ENCODE results near the gene PIGQ. TPM values are rescaled to one million over a fixed set of nuclear protein-coding genes. Genes with fewer than 3 reads are reported as not detected.

Gene PIGQ
- total and polyA plus RNA-seq, 2 of the 4 experiments (the other 2 are of a cell fraction): 5.9 to 36.8 TPM

- H2BK120ac ChIP-seq (ENCODE audit: low read depth, low read length): no peak overlapping the region
- no peak overlapping the region for H4K91ac ChIP-seq (ENCODE audit: insufficient read depth, low read depth, low read length)
- H3K4me2 ChIP-seq (ENCODE audit: low read depth, low read length): no peak overlapping the region
- H3K79me1 ChIP-seq (ENCODE audit: low read depth in 1 of 2, low read length in 2 of 2): no peaks in the 10 kb centered on the region
- H4K5ac ChIP-seq (ENCODE audit: low read depth, low read length): no peak overlapping the region
- peaks cover 48% of the 10 kb centered on the region for H3K27me3 ChIP-seq (ENCODE audit: control insufficient read depth, insufficient read depth, low read length)
- H3K23ac ChIP-seq (ENCODE audit: low read depth, low read length): no peak overlapping the region
- H3K56ac ChIP-seq (ENCODE audit: extremely low read depth, insufficient read depth, low read length): no peak overlapping the region
- no peak overlapping the region for H2BK20ac ChIP-seq (ENCODE audit: low read depth, low read length)
- no peak overlapping the region for H3K18ac ChIP-seq (ENCODE audit: low read depth, low read length)
- H2BK5ac ChIP-seq (ENCODE audit: low read depth, low read length, poor library complexity, severe bottlenecking): no peak overlapping the region
- WGBS, 2 experiments (ENCODE audit: extremely low coverage in 2 of 2, insufficient read length in 1 of 2): 29% methylated on average over 2 of the region's 15 CpGs; no CpG with 5 or more reads in 1 of the 2 experiments
- H2AK9ac ChIP-seq (replicated peaks; ENCODE audit: low read depth, low read length, poor library complexity): no peak overlapping the region
- ATAC-seq (ENCODE audit: low read depth): no peak
- H3K4me3 ChIP-seq (ENCODE audit: insufficient read depth, low read depth, low read length): no peak overlapping the region
- no peak overlapping the region for H3K4ac ChIP-seq (ENCODE audit: low read depth, low read length)
- no peak overlapping the region for H3K9ac ChIP-seq (ENCODE audit: low read depth, low read length)
- H4K20me1 ChIP-seq (ENCODE audit: insufficient read depth, low read length): peaks cover 5% of the 10 kb centered on the region; the same call in 1 of the 2 replicates
- no TSS peak for BruUV-seq (replicated peaks)
- dilution Hi-C loops (cut with HindIII; ENCODE audit: low sequenced_read_pairs, unreplicated experiment): no loop called here
- no peak overlapping the region for H3K27ac ChIP-seq (ENCODE audit: insufficient read depth, low read length)
- CTCF ChIA-PET: no interaction called here
- intact Hi-C loops (cut with micrococcal nuclease): no loop called here
- H3K14ac ChIP-seq (replicated peaks; ENCODE audit: low read depth, low read length): no peak overlapping the region
- H3K4me1 ChIP-seq (ENCODE audit: control insufficient read depth, insufficient read depth, low read length): peaks cover 6% of the 10 kb centered on the region
- TF ChIP-seq MAFK (IDR thresholded peaks at IDR 0.05; ENCODE audit: low read depth, low read length) (no peak), POLR2A (IDR thresholded peaks at IDR 0.05; ENCODE audit: low read depth, low read length) (no peak), CHD1 (IDR thresholded peaks at IDR 0.05; ENCODE audit: low read depth, low read length) (no peak), NFE2L2 (IDR thresholded peaks at IDR 0.05; ENCODE audit: low read depth, low read length) (no peak), MAZ (IDR thresholded peaks at IDR 0.05; ENCODE audit: borderline replicate concordance, low read depth, low read length) (no peak), RFX5 (IDR thresholded peaks at IDR 0.05; ENCODE audit: low read depth, low read length) (no peak), CEBPB (IDR thresholded peaks at IDR 0.05; ENCODE audit: low read depth, low read length) (no peak), CTCF (conservative IDR thresholded peaks at IDR 0.05; ENCODE audit: low read depth, low read length) (no peak), RAD21 (IDR thresholded peaks at IDR 0.05; ENCODE audit: low read length) (no peak), RCOR1 (IDR thresholded peaks at IDR 0.05; ENCODE audit: insufficient replicate concordance, low read length) (no peak)
- in situ Hi-C loops (cut with MboI; ENCODE audit: low sequenced_read_pairs): no loop called here
- H2AFZ ChIP-seq (replicated peaks; ENCODE audit: low read length, poor library complexity): no peak overlapping the region
- H3K36me3 ChIP-seq (ENCODE audit: control insufficient read depth, insufficient read depth, low read length): no peaks in the 10 kb centered on the region
- H3K9me3 ChIP-seq (ENCODE audit: control insufficient read depth, insufficient read depth, low read length): no peaks in the 10 kb centered on the region
- no peak overlapping the region for H4K8ac ChIP-seq (ENCODE audit: low read depth in 2 of 2, low read length in 2 of 2)
- H2BK15ac ChIP-seq (ENCODE audit: low read depth, low read length): no peak overlapping the region
- no peak for DNase-seq
- POLR2A ChIA-PET (ENCODE audit: unreplicated experiment): no interaction called here
- H3K9me1 ChIP-seq (ENCODE audit: insufficient read depth, low read length): peaks cover 1% of the 10 kb centered on the region
- no peak overlapping the region for H2AK5ac ChIP-seq (ENCODE audit: low read depth, low read length)
Observed at GRCh38 chr16:561413-561794, 8.4 kb upstream of the PIGQ start.

Measured in IMR-90 (cell line).